K562 (cell line): Measurements from ENCODE around the gene LENEP. TPM values are rescaled to one million over a fixed set of nuclear protein-coding genes. Genes with fewer than 3 reads are reported as not detected.

Source experiments
- AFF4 ChIP-seq: sonication (generic); formaldehyde crosslinking; IDR thresholded peaks from 2 replicates; pipeline ENCODE4 v1.8.0; 2023; ENCODE audit warnings: mild to moderate bottlenecking, missing genetic modification reagents
- CBX1 ChIP-seq: sonication (generic); IDR thresholded peaks from 2 replicates; pipeline ENCODE4 v1.6.1; 2016; ENCODE audit warnings: antibody characterized with exemption, low read depth, mild to moderate bottlenecking
- CHD4 ChIP-seq: fragments of 200-600 bp; sonication (generic); IDR thresholded peaks from 3 replicates; pipeline ENCODE4 v1.6.1; 2012; ENCODE audit warnings: low read depth, mild to moderate bottlenecking, mixed read lengths, low read length, inconsistent platforms; ENCODE audit not compliant: insufficient read depth, insufficient replicate concordance, poor library complexity, severe bottlenecking
- GTF3C2 ChIP-seq: IDR thresholded peaks from 3 replicates; pipeline ENCODE4 v1.6.1; 2011; ENCODE audit warnings: borderline replicate concordance, mild to moderate bottlenecking, moderate library complexity; ENCODE audit not compliant: insufficient read length; ENCODE audit errors: extremely low read depth
- HCFC1 ChIP-seq: IDR thresholded peaks from 2 replicates; pipeline ENCODE4 v1.6.1; 2012; ENCODE audit warnings: low read depth, low read length, improper control_type of control experiment
- HDGF ChIP-seq: fragments of 450-650 bp; IDR thresholded peaks from 2 replicates; pipeline ENCODE4 v1.6.1; 2016
- KLF10 ChIP-seq: fragments of 250-450 bp; sonication (Bioruptor Pico); IDR thresholded peaks from 2 replicates; pipeline ENCODE4 v1.6.1; 2021; ENCODE audit warnings: matching md5 sums
- PATZ1 ChIP-seq: fragments of 250-450 bp; sonication (Bioruptor Pico); IDR thresholded peaks from 2 replicates; pipeline ENCODE4 v1.5.0; 2020; ENCODE audit warnings: mild to moderate bottlenecking, borderline replicate concordance
- PRPF4 ChIP-seq: fragments of 200-400 bp; formaldehyde crosslinking; IDR thresholded peaks from one replicate; pipeline ENCODE4 v1.6.1; 2017; ENCODE audit warnings: low read length, low read depth, mild to moderate bottlenecking; ENCODE audit not compliant: insufficient read depth, poor library complexity, severe bottlenecking
- RB1 ChIP-seq: fragments of 450-650 bp; IDR thresholded peaks from 2 replicates; pipeline ENCODE4 v1.6.1; 2017; ENCODE audit warnings: low read depth, mild to moderate bottlenecking
- RCOR1 ChIP-seq, 2 experiments: IDR thresholded peaks; 2 replicates each; pipeline ENCODE4 v1.6.1; 2012; ENCODE audit warnings: low read depth in 2 of 2, low read length in 2 of 2, borderline replicate concordance in 1 of 2, improper control_type of control experiment in 1 of 2
- SMAD2 ChIP-seq: fragments of 150-350 bp; IDR thresholded peaks from 2 replicates; pipeline ENCODE4 v1.6.1; 2014; ENCODE audit warnings: low read depth, mild to moderate bottlenecking, low read length
- TAF1 ChIP-seq: IDR thresholded peaks from 2 replicates; pipeline ENCODE4 v1.6.1; 2011; ENCODE audit warnings: mild to moderate bottlenecking, low read length, moderate library complexity; ENCODE audit not compliant: insufficient read depth, control insufficient read depth, severe bottlenecking; ENCODE audit errors: extremely low read depth
- TSC22D4 ChIP-seq: fragments of 450-650 bp; IDR thresholded peaks from 2 replicates; pipeline ENCODE4 v1.6.1; 2016; ENCODE audit warnings: missing genetic modification characterization, missing biosample characterization, control low read depth
- U2AF2 ChIP-seq: fragments of 200-400 bp; formaldehyde crosslinking; optimal IDR thresholded peaks from 2 replicates; pipeline ENCODE3; 2017; ENCODE audit warnings: low read depth, mild to moderate bottlenecking, low read length
- ZBED1 ChIP-seq: IDR thresholded peaks from 2 replicates; pipeline ENCODE4 v1.6.1; 2014
- ZFP1 ChIP-seq: fragments of 450-650 bp; formaldehyde crosslinking; IDR thresholded peaks from 2 replicates; pipeline ENCODE4 v1.4.0; 2020; ENCODE audit warnings: mild to moderate bottlenecking, mixed read lengths
- ZNF143 ChIP-seq: sonication (generic); formaldehyde crosslinking; IDR thresholded peaks from 2 replicates; pipeline ENCODE4 v1.9.0; 2022; ENCODE audit warnings: mild to moderate bottlenecking, missing genetic modification reagents
- ZNF253 ChIP-seq: fragments of 250-450 bp; sonication (Bioruptor Pico); conservative IDR thresholded peaks from 2 replicates; pipeline ENCODE4 v1.6.1; 2021; ENCODE audit warnings: mild to moderate bottlenecking
- polyA plus RNA-seq, 8 experiments: library from polyadenylated mRNA; depleted of rRNA in 4 of 8; stranded (reverse) in 5 of 8; unstranded in 3 of 8; fragments of >200 nt; fragmentation: Nextera tagmentation in 2 of 8; fragmentation: Illumina TruSeq in 1 of 8; extraction: Ambion mirVana in 2 of 8; extraction: Trizol in 1 of 8; gene quantifications; 2 replicates each; pipeline versions ENCODE4 v1.2.1 to v1.2.3, GENCODE V29; 2011 to 2014; ENCODE audit warnings: inconsistent platforms in 1 of 8, missing spikeins in 1 of 8
- total RNA-seq, 7 experiments: library from RNA; depleted of rRNA in 6 of 7; stranded (reverse); fragments of >200 nt in 6 of 7; fragmentation: Illumina TruSeq in 2 of 7; extraction: Trizol in 2 of 7; gene quantifications; 2 replicates each; pipeline versions ENCODE4 v1.2.1 to v1.2.3, GENCODE V29; 2011 to 2021; ENCODE audit warnings: low replicate concordance in 1 of 7

The LENEP gene
- total and polyA plus RNA-seq, 9 of the 15 experiments (the other 6 are each of a cell fraction or from before 2014, with no cell fraction given): 0.23 to 0.87 (median 0.67) TPM; not detected in 5

GRCh38 chr1:154998818-154999570 is 5.6 kb downstream of the LENEP start (continued):
- peak; percentile 68 for TF ChIP-seq RB1
- TF ChIP-seq TSC22D4 (tag): no peak
- peak; percentile 9 to 69; a peak in 2 of 4 replicates for TF ChIP-seq RCOR1 (IDR thresholded peaks at IDR 0.05; ENCODE audit: borderline replicate concordance in 1 of 2, low read depth in 2 of 2, low read length in 2 of 2)
- TF ChIP-seq AFF4 (CRISPR knock-in tag): no peak
- TF ChIP-seq ZBED1: peak; percentile 79; the same call in 1 of the 2 replicates
- TF ChIP-seq ZFP1 (CRISPR knock-in tag): no peak
- no peak for TF ChIP-seq PRPF4
- no peak for TF ChIP-seq ZNF143
- TF ChIP-seq CHD4: no peak
- TF ChIP-seq KLF10: no peak
- no peak for TF ChIP-seq SMAD2
- peak; percentile 35 for TF ChIP-seq TAF1
- TF ChIP-seq HDGF: no peak
- no peak; the same call in 1 of the 2 replicates for TF ChIP-seq CBX1
- no peak for TF ChIP-seq PATZ1 (CRISPR knock-in tag)
- TF ChIP-seq HCFC1: no peak
- no peak for TF ChIP-seq U2AF2
- TF ChIP-seq ZNF253 (CRISPR knock-in tag): no peak
- TF ChIP-seq GTF3C2: no peak
